AG09309 (cell line): ENCODE results near the gene FGF9.

Experiments
- DNase-seq: peaks from one replicate; pipeline ENCODE4 v3.0.0-alpha.2; 2010; ENCODE audit warnings: low read depth
- H3K4me3 ChIP-seq: 2 replicates; pipeline ENCODE4 v1.5.1; 2011; ENCODE audit warnings: mild to moderate bottlenecking, low read depth, low read length, moderate library complexity; ENCODE audit not compliant: control insufficient read depth
- TF ChIP-seq, protein P1 (sequence below): IDR thresholded peaks from 2 replicates; pipeline ENCODE4 v1.5.1; 2011; ENCODE audit warnings: mild to moderate bottlenecking, low read depth, low read length, inconsistent platforms; ENCODE audit not compliant: insufficient read depth, control insufficient read depth; ENCODE audit errors: missing control alignments

FGF9 gene

DNA sequence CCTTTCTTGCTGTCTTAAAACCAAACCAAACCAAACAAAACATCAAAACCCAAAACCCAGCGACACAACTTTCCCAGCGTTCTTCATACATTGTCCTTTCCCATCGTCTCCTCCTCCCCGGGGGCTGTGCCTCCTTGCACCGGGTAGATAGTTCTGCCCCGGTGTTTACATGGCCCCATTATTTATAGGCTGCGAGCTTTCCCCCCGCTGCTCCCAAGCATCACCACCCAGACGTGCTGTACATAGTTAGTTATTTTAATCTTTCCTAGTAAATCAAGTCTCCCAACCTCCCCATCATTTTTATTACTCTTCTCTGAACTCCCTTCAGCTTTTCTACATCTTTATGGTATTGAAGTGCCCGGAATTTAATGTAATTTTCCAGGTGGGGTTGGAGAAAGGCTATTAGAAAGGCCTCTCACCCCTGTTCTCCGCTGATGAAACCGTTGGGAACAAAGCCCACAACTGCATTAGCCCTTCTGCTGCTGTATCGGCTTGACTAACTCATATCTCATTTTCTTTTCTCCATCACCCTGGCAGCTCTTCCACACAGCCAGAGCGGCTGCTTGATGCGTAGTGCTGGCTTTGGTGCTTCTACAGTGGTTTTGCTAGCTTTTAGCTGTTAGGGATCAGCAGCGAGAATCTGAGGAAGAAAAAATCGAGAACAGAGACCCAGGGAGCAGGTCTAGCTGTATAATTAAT, 53.1 kb downstream of the FGF9 start:
- TF ChIP-seq, protein P1, sequence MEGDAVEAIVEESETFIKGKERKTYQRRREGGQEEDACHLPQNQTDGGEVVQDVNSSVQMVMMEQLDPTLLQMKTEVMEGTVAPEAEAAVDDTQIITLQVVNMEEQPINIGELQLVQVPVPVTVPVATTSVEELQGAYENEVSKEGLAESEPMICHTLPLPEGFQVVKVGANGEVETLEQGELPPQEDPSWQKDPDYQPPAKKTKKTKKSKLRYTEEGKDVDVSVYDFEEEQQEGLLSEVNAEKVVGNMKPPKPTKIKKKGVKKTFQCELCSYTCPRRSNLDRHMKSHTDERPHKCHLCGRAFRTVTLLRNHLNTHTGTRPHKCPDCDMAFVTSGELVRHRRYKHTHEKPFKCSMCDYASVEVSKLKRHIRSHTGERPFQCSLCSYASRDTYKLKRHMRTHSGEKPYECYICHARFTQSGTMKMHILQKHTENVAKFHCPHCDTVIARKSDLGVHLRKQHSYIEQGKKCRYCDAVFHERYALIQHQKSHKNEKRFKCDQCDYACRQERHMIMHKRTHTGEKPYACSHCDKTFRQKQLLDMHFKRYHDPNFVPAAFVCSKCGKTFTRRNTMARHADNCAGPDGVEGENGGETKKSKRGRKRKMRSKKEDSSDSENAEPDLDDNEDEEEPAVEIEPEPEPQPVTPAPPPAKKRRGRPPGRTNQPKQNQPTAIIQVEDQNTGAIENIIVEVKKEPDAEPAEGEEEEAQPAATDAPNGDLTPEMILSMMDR = no peak
- DNase-seq = no peak
- H3K4me3 ChIP-seq = no peak overlapping the region

DNA sequence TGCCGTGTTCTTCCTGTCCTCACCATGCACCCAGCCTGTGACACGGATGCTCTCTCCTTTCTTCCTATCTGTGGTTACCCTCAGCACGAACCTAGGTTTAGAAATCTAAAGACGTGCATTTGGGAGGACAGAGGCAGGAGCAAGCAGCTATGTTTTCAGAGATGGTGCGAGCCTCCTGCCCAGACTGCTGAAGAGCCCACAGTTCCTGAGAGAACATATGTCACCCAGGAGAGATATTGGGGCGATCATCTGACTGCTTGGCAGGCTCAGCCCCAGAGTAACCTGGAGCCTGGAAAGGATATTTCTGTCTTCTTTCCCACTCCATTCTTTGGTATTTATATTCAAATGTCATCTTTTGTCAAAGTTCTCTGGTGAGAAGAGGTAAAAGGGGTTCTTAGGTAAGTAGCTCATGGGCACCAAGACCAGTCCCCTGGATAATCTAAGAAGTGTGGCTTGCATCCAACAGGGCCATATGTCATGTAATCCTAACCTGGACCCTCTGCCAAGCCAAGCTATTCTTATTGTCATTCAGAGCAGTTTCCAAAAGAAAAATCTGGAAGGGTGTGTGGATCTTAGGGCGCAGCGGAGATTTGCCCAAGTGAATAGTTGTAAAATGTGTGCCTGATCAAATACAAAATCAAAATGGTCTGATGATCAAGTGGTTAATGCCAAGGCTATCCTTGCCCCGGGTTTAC, 59.5 kb downstream of the FGF9 start:
- H3K4me3 ChIP-seq = no peak overlapping the region
- no peak for DNase-seq
- TF ChIP-seq, protein P1 = no peak

DNA sequence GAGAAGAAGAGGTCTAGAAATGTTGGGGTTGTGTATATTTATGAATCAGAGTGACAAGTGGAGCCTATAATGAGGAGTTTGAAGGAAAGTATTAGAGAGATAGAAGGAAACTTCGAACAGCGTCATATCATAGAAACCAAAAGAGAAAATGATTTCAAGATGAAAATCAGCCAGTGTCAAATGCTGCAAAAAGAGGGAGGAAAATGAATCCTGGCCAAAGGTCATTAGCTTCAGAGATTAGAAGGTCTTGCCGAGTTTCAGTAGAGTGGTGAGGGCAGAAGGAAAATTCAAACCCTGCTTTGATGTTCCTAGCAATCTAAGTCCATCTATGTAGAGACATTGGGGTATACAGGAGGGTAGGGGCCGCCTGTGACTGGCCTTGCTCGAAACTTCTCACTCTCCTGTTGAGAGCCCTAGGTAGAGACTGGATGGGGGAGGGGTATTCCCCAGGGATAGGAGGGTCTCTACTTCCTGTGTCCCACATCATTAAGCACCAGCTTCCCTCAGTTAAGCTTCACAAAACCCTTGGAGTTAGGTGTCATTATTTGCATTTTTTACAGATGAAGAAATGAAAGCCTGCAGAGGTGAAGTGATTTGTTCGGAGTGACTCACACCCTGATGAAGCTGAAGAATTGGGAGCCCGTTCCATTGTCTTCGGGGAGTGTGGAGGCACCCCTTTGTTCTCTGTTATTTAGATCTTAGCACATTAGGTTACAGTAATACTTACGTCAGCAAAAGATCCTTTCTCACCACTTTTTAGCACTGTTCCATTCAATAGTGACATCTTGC, 62.8 kb downstream of the FGF9 start:
- TF ChIP-seq, protein P1 = no peak
- no peak overlapping the region for H3K4me3 ChIP-seq
- DNase-seq = no peak

DNA sequence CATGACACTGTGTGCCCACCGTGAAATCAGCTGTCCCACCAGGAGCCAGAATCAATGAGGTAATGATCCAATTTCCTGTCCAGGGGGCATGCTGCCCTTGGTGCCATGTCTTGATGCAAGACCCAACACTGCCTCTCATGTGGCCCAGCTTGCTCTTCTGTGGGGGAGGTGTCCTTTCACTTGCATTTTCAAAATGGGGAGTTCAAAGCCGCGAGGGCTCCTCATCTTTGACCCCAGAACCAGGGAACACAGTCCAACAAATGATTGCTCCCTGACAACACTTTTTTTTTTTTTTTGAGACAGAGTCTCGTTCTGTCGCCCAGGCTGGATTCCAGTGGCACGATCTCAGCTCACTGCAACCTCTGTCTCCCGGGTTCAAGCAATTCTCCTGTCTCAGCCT, 64.1 kb downstream of the FGF9 start:
- no peak for DNase-seq
- H3K4me3 ChIP-seq = no peak overlapping the region
- TF ChIP-seq, protein P1 = no peak

DNA sequence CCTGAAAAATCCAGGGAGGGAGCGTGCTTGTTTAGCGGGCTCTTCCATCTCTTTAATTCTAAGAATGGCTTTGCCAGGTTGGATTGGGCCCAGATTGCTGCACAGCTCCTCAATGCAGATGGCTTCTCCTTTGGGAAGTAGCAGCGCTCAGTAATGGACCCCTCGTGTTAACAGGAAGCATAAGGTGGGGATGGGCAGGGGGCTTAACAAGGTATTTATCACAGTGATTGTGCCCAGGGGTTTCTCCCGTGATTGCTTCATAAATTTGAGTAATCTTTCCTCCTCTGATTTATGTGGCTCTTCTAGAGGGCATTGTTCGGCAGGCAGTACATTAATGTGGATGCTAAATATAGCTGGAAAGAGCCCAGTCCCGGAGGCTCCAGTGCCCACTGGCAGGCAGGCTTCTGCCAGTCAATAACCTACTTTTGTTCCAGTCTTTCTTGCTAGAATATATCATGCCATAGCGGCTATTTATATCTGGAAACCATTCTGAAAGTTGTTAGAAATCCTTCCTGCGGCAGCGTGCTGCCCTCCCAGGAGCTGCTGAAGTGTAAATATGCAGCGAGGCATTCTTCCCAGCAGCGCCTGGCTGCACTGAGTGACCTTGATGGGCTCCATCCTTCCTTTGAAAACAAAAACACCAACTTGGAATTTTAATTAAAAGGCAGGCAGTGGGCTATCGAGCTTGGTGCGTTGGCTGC, 65.0 kb downstream of the FGF9 start:
- H3K4me3 ChIP-seq = no peak overlapping the region
- no peak for DNase-seq
- TF ChIP-seq, protein P1 = no peak

DNA sequence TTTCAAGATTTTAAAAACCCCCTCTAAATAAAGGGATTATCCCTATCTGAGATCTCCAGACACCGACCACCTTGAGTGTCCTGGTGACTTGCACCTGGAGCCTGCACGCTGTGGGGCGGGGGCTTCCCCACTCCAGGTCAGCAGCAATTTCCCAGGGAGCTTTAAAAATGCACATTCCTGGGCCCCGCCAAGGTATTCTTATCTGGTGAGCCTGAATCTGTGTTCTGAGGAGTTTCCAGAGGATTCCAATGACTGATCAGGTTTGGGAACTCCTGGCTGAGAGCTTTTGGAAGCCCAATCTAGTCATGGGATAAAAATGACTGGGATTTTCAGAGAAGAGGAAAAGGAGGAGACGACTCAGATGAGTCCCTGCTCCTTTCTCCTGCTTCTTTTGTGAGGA, 66.1 kb downstream of the FGF9 start:
- TF ChIP-seq, protein P1 = no peak
- no peak overlapping the region for H3K4me3 ChIP-seq
- no peak for DNase-seq
